CD4-positive, alpha-beta T cell (primary cell): ENCODE data around the gene AMOTL2. TPM values are rescaled to one million over a fixed set of nuclear protein-coding genes. Genes with fewer than 3 reads are reported as not detected.

Source experiments
- ATAC-seq: fragments of 200-7000 bp; cut with Tn5 transposase; one replicate; pipeline ENCODE4 v1.10.0; 2022; ENCODE audit warnings: mild to moderate bottlenecking; ENCODE audit not compliant: poor library complexity
- CTCF ChIA-PET: fragments of 350-600 bp; sonication (Branson Sonifier 250); formaldehyde crosslinking; loops from one replicate; lab custom pipeline; 2021; ENCODE audit warnings: antibody characterized with exemption, inconsistent platforms; lab: Charles Lee
- POLR2A ChIA-PET: fragments of 350-600 bp; sonication (Branson Sonifier 250); formaldehyde crosslinking; loops from one replicate; lab custom pipeline; 2021; ENCODE audit warnings: antibody characterized with exemption, inconsistent platforms; lab: Charles Lee
- DNase-seq, 14 experiments: peaks; one replicate each; pipeline ENCODE4 v3.0.0-alpha.2; 2013 to 2020; ENCODE audit warnings: mixed read lengths in 2 of 14
- H3K27ac ChIP-seq, 2 donors: one replicate each; pipeline versions ENCODE4 v1.5.1 to v1.7.0; 2013; ENCODE audit warnings: low read length in 2 of 2, low read depth in 1 of 2, mild to moderate bottlenecking in 1 of 2
- H3K27me3 ChIP-seq, 2 experiments: 1 replicate in 1 of 2; 2 replicates in 1 of 2; pipeline versions ENCODE4 v1.6.1 to v1.7.0; 2013; ENCODE audit warnings: low read length in 2 of 2, control low read depth in 1 of 2, mild to moderate bottlenecking in 1 of 2, moderate library complexity in 1 of 2; ENCODE audit not compliant: insufficient read depth in 2 of 2, control insufficient read depth in 1 of 2
- H3K36me3 ChIP-seq: one replicate; pipeline ENCODE4 v1.6.1; 2013; ENCODE audit warnings: low read length, control low read depth; ENCODE audit not compliant: insufficient read depth
- H3K4me1 ChIP-seq: one replicate; pipeline ENCODE4 v1.6.1; 2013; ENCODE audit warnings: low read length, control low read depth; ENCODE audit not compliant: insufficient read depth
- H3K4me3 ChIP-seq: one replicate; pipeline ENCODE4 v1.5.1; 2013; ENCODE audit warnings: mild to moderate bottlenecking, low read length, moderate library complexity
- H3K9me3 ChIP-seq, 2 experiments: 1 replicate in 1 of 2; 2 replicates in 1 of 2; pipeline versions ENCODE4 v1.6.1 to v1.7.0; 2013; ENCODE audit warnings: low read length in 2 of 2, mild to moderate bottlenecking in 2 of 2, control low read depth in 1 of 2, moderate library complexity in 1 of 2; ENCODE audit not compliant: control insufficient read depth in 1 of 2, insufficient read depth in 1 of 2
- H3K27ac Mint-ChIP-seq: one replicate; pipeline ENCODE4 v1.8.0; 2020; ENCODE audit warnings: mixed read lengths
- H3K27me3 Mint-ChIP-seq: one replicate; pipeline ENCODE4 v1.8.0; 2021; ENCODE audit warnings: mixed read lengths
- H3K36me3 Mint-ChIP-seq: one replicate; pipeline ENCODE4 v1.8.0; 2021; ENCODE audit warnings: low read depth, mixed read lengths
- H3K4me1 Mint-ChIP-seq: one replicate; pipeline ENCODE4 v1.8.0; 2021; ENCODE audit warnings: low read depth, mixed read lengths
- H3K4me3 Mint-ChIP-seq: one replicate; pipeline ENCODE4 v1.8.0; 2020; ENCODE audit warnings: mild to moderate bottlenecking, mixed read lengths
- H3K9me3 Mint-ChIP-seq: one replicate; pipeline ENCODE4 v1.8.0; 2020; ENCODE audit warnings: mixed read lengths
- CTCF ChIP-seq: fragments of 200-600 bp; IDR thresholded peaks from one replicate; pipeline ENCODE4 v1.8.0; 2022; ENCODE audit warnings: antibody characterized with exemption, mild to moderate bottlenecking
- intact Hi-C, 2 experiments: fragments of 100-400 bp; cut with DNase I in 1 of 2; cut with micrococcal nuclease in 1 of 2; formaldehyde crosslinking; loops; one replicate each; pipeline versions ENCODE4 v1.15.1 to v1.9.0; 2023 to 2025; cut with DNase I, micrococcal nuclease
- total RNA-seq, 174 experiments: library from RNA in 2 of 174; stranded (reverse) in 2 of 174; gene quantifications; one replicate each; pipeline ENCODE4 v1.2.3 and lab custom pipeline; 2021 to 2026

AMOTL2 gene
- total RNA-seq, 2 experiments from 2014 or later: not detected

GRCh38 chr3:134340362-134340981 lies 33.8 kb downstream of the AMOTL2 start:
- H3K4me1 Mint-ChIP-seq: no peaks in the 10 kb centered on the region
- no peak overlapping the region for H3K4me3 ChIP-seq
- H3K27me3 ChIP-seq: peaks cover 0 to 3% of the 10 kb centered on the region in 2 experiments
- no peak for TF ChIP-seq CTCF
- intact Hi-C loops: no loop called here
- no peak overlapping the region for H3K4me3 Mint-ChIP-seq
- no peaks in the 10 kb centered on the region for H3K36me3 ChIP-seq
- H3K27me3 Mint-ChIP-seq: no peaks in the 10 kb centered on the region
- no peak for ATAC-seq
- no peak for DNase-seq
- POLR2A ChIA-PET: no interaction called here
- no peaks in the 10 kb centered on the region for H3K4me1 ChIP-seq
- no peak overlapping the region for H3K27ac Mint-ChIP-seq
- H3K9me3 Mint-ChIP-seq: no peaks in the 10 kb centered on the region
- no peak overlapping the region for H3K27ac ChIP-seq
- CTCF ChIA-PET: no interaction called here
- H3K9me3 ChIP-seq: peaks cover 0 to 4% of the 10 kb centered on the region in 2 experiments
- no peaks in the 10 kb centered on the region for H3K36me3 Mint-ChIP-seq

GRCh38 chr3:134339913-134340312 lies 34.3 kb downstream of the AMOTL2 start:
- Histone ChIP-seq H3K9me3 (no peaks in the 10 kb centered on the region), H3K36me3 (no peaks in the 10 kb centered on the region), H3K4me1 (no peaks in the 10 kb centered on the region), H3K27me3 (no peaks in the 10 kb centered on the region), H3K4me3 (no peak overlapping the region), H3K27ac (no peak overlapping the region)
- POLR2A ChIA-PET: no interaction called here
- H3K4me1 Mint-ChIP-seq: no peaks in the 10 kb centered on the region
- ATAC-seq (no peak), DNase-seq (no peak)
- no peaks in the 10 kb centered on the region for H3K27me3 Mint-ChIP-seq
- no peak for TF ChIP-seq CTCF
- CTCF ChIA-PET: no interaction called here
- no peaks in the 10 kb centered on the region for H3K9me3 Mint-ChIP-seq
- H3K27ac Mint-ChIP-seq: no peak overlapping the region
- H3K4me3 Mint-ChIP-seq: no peak overlapping the region
- intact Hi-C loops: no loop called here
- no peaks in the 10 kb centered on the region for H3K36me3 Mint-ChIP-seq

- H3K9me3 Mint-ChIP-seq: no peaks in the 10 kb centered on the region
- no peak overlapping the region for H3K27ac Mint-ChIP-seq
- H3K36me3 Mint-ChIP-seq: no peaks in the 10 kb centered on the region
- no peaks in the 10 kb centered on the region for H3K4me1 Mint-ChIP-seq
- no peaks in the 10 kb centered on the region for H3K27me3 Mint-ChIP-seq
- Histone ChIP-seq H3K36me3 (no peaks in the 10 kb centered on the region), H3K4me3 (no peak overlapping the region), H3K9me3 (no peaks in the 10 kb centered on the region), H3K27me3 (no peaks in the 10 kb centered on the region), H3K4me1 (no peaks in the 10 kb centered on the region), H3K27ac (no peak overlapping the region)
- DNase-seq: no peak
- TF ChIP-seq CTCF: no peak
- no peak overlapping the region for H3K4me3 Mint-ChIP-seq
- CTCF ChIA-PET: no interaction called here
- POLR2A ChIA-PET: interaction anchor here (1.2 kb wide), 1 partner anchor 147 kb away, joined by 3 read pairs; no protein-coding TSS in a partner anchor
- intact Hi-C loops: no loop called here
- ATAC-seq: no peak
Measured at GRCh38 chr3:134339331-134339730, 34.9 kb downstream of the AMOTL2 start.
